ENCODE data around the gene ST6GALNAC6. TPM values are rescaled to one million over a fixed set of nuclear protein-coding genes. Genes with fewer than 3 reads are reported as not detected.

ST6GALNAC6 gene
- total RNA-seq, 4 donors from 2014 or later: 14.5 to 69.4 (median 26.1) TPM

- no peak overlapping the region for H3K27ac ChIP-seq
- 88% methylated on average over 1 of the region's 10 CpGs; no CpG with 5 or more reads in 1 of the 2 donors for WGBS, 2 donors
- H3K36me3 ChIP-seq: peaks cover 0 to 5% (median 0%) of the 10 kb centered on the region in 3 donors
- no peak for TF ChIP-seq CTCF (IDR thresholded peaks at IDR 0.05)
- no peak for TF ChIP-seq POLR2A (IDR thresholded peaks at IDR 0.05)
- H3K4me3 ChIP-seq: no peak overlapping the region
- peaks cover 0 to 49% (median 0%) of the 10 kb centered on the region in 4 donors for H3K27me3 ChIP-seq
- peaks cover 30 to 53% (median 36%) of the 10 kb centered on the region in 3 donors for H3K4me1 ChIP-seq
- H3K9me3 ChIP-seq: no peaks in the 10 kb centered on the region
- intact Hi-C loops (cut with DNase I): loop anchor here (10.0 kb wide), 1 partner anchor 335 kb away; no protein-coding TSS in a partner anchor
- DNase-seq: no peak
Measured at GRCh38 chr9:127929625-127929979, 30.2 kb upstream of the ST6GALNAC6 start.

- no peaks in the 10 kb centered on the region for H3K9me3 ChIP-seq
- TF ChIP-seq POLR2A (IDR thresholded peaks at IDR 0.05): no peak
- TF ChIP-seq CTCF (IDR thresholded peaks at IDR 0.05): no peak
- intact Hi-C loops (cut with DNase I): loop anchor here (10.0 kb wide), 1 partner anchor 334 kb away; no protein-coding TSS in a partner anchor
- H3K4me1 ChIP-seq: peaks cover 30 to 53% (median 36%) of the 10 kb centered on the region in 3 donors
- DNase-seq: no peak
- H3K36me3 ChIP-seq: no peaks in the 10 kb centered on the region
- no peak overlapping the region for H3K4me3 ChIP-seq
- H3K27me3 ChIP-seq: peaks cover 0 to 49% (median 0%) of the 10 kb centered on the region in 4 donors
- WGBS, 2 donors: 48 to 70% methylated on average over 5 to 7 of the region's 11 CpGs
- H3K27ac ChIP-seq: no peak overlapping the region
Measured at GRCh38 chr9:127928676-127929624, 29.5 kb upstream of the ST6GALNAC6 start.

- DNase-seq: no peak
- Histone ChIP-seq H3K36me3 (no peaks in the 10 kb centered on the region), H3K27ac (peak overlapping the region in 1 of 4 donors; percentile 12), H3K4me1 (peaks cover 30 to 53% (median 36%) of the 10 kb centered on the region in 3 donors), H3K4me3 (peak overlapping the region; percentile 32 to 63 (median 52)), H3K9me3 (no peaks in the 10 kb centered on the region), H3K27me3 (peaks cover 0 to 49% (median 0%) of the 10 kb centered on the region in 4 donors)
- intact Hi-C loops (cut with DNase I): loop anchor here (10.0 kb wide), 1 partner anchor 333 kb away; no protein-coding TSS in a partner anchor
- 20% methylated on average over 1 of the region's 24 CpGs; no CpG with 5 or more reads in 1 of the 2 donors for WGBS, 2 donors
- TF ChIP-seq CTCF (IDR thresholded peaks at IDR 0.05) (no peak), POLR2A (IDR thresholded peaks at IDR 0.05) (no peak)
Measured at GRCh38 chr9:127927988-127928675, 28.7 kb upstream of the ST6GALNAC6 start.

- Histone ChIP-seq H3K4me3 (peak overlapping the region; percentile 32 to 63 (median 52)), H3K27ac (peak overlapping the region; percentile 12 to 59 (median 30)), H3K36me3 (no peaks in the 10 kb centered on the region), H3K9me3 (no peaks in the 10 kb centered on the region), H3K27me3 (peaks cover 0 to 49% (median 0%) of the 10 kb centered on the region in 4 donors), H3K4me1 (peaks cover 30 to 53% (median 36%) of the 10 kb centered on the region in 3 donors)
- DNase-seq: no peak
- TF ChIP-seq POLR2A (IDR thresholded peaks at IDR 0.05) (no peak), CTCF (IDR thresholded peaks at IDR 0.05) (no peak)
- 4 to 7% methylated on average over 11 to 18 of the region's 56 CpGs for WGBS, 2 donors
- intact Hi-C loops (cut with DNase I): loop anchor here (10.0 kb wide), 1 partner anchor 333 kb away; no protein-coding TSS in a partner anchor
Measured at GRCh38 chr9:127927201-127927987, 28.0 kb upstream of the ST6GALNAC6 start.
